ENCODE results near the gene ZRANB2.

ZRANB2 gene

DNA sequence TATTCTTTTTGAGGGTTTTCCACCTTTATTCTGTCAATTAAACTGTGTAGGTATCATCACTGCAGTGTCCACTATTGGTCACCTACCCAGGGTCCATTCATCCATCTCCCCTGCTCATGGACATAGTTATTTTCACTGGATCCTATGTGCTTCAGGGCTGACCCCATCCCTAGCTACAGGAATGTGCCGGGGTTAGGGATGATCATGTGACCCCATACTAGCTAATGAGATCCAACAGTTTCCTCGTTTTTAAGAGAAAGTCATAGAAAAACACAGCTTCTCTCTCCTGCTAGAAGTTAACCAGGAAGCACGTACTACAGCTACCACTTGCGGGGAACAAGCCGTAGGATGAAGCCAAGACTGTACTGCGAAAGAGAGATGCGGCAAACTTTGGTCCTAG lies 52.8 kb downstream of the ZRANB2 start:
- FAIRE-seq, result no peak

DNA sequence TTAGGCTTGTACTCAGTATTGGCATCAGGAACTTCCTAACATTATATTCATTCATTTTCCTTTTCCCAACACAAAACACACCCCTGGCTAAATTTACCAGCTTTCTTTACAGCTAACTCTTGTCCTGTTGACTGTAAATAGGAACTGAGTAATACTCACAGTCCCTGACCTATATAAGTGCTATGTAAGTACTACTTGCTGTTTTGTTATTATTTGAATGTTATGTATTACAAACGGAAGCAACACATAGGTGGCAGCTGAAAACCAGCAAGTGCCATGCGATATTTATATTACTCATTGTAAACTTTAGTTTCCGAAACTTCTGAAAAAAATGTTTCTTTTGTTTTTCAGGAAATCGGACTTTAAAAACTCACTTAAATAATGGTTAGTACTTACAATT lies 54.7 kb downstream of the ZRANB2 start:
- FAIRE-seq, result no peak

DNA sequence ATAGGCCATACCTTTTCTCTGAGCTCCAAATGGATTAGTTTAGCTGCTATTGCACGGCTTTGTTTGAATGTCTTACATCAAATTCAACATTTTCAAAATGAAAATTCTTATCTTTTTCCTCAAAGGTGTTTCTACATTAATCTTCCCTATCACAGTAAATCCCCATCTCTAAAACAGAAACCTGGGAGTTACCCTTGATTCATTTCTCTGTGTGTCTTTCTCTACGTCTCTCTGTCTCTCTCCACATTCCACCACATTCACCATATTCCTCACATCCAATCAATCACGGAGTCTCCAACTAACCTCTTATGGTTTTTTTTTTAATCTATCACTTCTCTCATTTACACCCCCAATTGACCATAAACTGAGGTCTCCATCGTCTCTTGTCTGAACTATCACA lies 57.3 kb downstream of the ZRANB2 start:
- FAIRE-seq, result no peak

DNA sequence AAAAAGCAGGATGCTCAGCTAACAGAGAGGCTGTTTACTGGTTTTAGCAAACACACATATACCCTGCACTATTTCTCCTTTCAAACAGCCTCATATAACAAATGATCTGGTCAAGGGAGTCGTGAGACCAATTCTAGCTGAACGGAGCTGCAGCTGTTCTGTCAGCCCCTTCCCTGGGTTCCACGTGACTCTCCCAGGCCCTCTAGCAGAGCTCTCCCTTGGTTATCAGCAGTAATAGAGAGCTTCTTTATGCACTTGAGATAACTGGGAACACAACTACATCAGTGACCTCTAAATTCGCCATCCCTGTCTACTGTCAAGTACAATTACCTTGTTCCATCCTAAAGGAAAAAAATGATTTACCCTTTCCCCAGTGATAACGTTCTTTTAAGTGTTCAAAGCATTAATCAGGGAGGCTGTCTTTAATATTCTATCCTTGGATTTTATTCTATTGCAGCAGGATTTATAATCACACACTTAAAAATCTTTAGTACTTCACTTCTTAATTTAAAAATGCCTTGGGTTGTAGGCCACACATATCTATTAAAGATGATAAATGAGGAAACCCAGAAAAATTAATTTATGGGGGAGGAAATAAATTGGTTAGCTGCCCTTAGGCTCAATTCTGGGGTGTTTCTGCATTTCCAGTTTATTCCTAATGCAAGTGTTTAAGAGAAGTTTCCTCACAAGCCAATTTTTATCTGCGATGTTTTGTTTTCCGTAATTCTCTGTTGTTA lies 61.4 kb downstream of the ZRANB2 start:
- no peak for FAIRE-seq

DNA sequence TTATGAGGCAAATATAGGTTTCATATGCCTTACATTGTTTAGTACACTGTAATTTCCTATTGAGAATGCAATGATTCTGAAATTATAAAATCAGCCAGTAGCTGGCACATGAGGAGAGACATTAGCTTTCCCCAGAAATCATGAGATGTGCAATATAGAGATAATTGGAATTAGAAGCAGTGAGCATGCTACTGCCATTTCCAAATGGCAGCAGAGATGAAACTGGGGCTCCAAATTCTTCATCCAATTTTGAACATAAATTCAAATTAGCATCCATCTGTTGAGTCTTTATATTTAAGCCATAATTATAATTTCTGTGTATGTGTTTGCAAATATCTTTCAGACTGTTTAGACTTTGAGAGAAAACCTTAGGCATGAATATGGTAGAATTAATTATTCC lies 62.0 kb downstream of the ZRANB2 start:
- FAIRE-seq, result no peak

DNA sequence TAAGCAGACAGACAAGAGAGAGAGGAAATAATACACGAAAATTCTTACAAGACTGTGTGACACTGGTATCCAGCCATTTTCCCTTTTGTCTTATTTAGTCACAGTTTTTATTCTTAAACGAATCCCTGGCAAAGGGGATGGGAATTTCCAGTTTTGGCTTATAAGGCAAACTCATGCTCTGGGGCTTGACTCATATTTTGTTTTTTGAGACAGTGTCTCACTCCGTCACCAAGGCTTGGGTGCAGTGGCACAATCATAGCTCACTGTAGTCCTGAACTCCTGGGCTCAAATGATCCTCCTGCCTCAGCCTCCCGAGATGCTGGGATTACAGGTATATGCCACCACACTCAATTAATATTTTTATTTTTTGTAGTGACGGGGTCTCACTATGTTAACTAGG lies 65.1 kb downstream of the ZRANB2 start:
- no peak for FAIRE-seq

DNA sequence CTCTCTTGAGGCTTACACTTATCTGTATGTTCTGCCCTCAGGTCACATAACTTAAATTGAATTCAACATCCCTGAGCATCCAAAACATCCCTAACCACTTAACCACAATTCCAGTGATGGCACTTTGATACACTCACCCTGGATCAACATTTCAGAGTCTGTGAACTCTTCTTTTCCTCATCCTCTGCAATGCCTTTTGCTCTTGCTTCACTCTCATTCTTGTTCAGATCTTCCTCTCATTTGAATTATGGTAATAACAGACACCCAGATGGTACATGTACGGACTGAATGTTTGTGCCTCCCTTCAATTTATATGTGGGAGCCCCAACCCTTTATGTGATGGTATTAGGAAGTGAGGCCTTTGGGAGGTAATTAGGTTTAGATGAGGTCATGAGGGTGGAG lies 66.7 kb downstream of the ZRANB2 start:
- no peak for FAIRE-seq
